HG03280 (cell line): ENCODE data around the gene MAP1B.
"Not testable (repeated sequence)": the region's sequence is repeated elsewhere in the genome, so short reads cannot be mapped to it uniquely, and the experiment has no call there.

Experiments
- ATAC-seq: cut with Tn5 transposase; IDR thresholded peaks from one replicate; pipeline ENCODE4 v1.9.1; 2021; ENCODE audit warnings: mild to moderate bottlenecking, moderate library complexity; ENCODE audit not compliant: unreplicated experiment

Gene MAP1B

GRCh38 chr5:72159501-72159911 is 52.2 kb downstream of the MAP1B start:
- no peak for ATAC-seq

GRCh38 chr5:72160329-72160728 is 53.1 kb downstream of the MAP1B start:
- ATAC-seq, result no peak

DNA sequence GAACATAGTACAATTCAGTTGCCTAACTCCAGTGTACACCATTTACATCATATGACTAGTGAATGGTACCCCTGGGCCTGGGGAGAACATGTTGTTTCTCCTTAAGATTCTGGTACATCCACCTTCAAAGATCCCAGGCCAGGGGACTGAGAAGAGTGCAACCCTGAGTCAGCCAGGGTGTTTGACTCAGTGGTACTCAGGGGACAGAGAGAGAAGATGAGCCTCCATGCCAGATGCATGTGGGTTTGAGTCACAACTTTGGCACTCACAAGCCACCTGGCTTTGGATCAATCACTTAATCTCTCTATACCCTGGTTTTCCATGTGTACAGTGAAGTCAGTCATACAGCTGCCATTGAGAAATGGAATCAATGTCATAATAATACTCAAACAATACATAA is 53.7 kb downstream of the MAP1B start:
- ATAC-seq, result no peak

- ATAC-seq, result no peak
Observed at GRCh38 chr5:72161951-72162350, 54.7 kb downstream of the MAP1B start.

- no peak for ATAC-seq
Observed at GRCh38 chr5:72163349-72163983, 56.2 kb downstream of the MAP1B start.

- ATAC-seq, result no peak
Observed at GRCh38 chr5:72166070-72166979, 59.0 kb downstream of the MAP1B start.

DNA sequence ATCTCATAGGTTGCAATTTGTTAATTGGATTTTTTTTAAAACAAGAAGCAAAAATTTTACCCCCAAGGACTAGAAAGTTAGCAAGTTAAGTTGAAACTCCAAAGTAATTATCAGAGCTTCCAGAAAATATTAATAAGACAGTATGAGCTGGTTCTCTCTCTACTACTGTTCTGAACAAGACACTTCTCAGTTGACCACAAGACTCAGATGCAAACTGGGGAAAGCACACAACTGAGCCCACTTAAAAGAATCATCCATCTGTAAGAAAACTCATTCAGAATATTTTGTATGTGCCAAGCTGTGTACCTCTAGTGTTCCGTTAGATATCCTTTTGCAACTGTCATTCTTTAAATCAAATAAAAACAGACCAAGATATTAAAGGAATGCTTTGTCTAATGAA is 60.0 kb downstream of the MAP1B start:
- no peak for ATAC-seq

DNA sequence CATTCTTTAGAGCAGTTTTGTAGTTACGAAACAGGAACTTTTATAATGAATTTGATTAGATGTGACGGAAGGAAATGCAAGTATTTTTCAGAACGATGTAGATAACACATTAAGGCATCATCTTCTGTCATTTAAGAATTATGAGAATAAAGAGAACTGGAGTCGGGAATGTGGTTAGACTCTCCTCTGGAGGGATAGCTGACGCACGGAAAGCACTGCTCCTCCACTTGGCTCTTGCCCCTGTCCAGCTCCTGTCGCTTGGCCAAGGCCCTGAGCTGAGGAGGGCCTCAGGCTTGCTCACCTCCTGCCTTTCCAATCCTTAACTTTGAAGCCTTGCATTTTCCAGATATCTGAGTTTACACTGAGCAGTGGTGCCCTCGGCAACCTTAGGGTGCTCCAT is 60.5 kb downstream of the MAP1B start:
- ATAC-seq, result no peak

DNA sequence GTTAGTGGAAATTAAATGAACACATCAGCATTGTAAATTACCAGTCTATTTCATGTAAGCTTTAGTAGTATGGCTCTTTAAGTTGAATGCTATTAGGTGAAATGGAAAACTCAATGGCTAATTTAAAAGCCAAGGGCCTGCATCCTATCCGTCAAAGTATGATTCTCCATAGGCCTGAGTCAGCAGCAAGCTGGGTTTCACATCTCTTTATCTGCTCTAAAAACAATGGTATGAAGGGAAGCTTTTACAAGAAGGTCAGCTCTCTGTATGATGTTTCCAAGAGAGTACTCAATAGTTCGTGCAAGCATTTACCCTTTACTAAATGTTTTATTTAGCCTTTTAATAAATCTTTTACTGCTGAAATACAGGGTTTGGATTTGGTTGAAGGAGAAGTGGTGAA is 62.8 kb downstream of the MAP1B start:
- no peak for ATAC-seq

DNA sequence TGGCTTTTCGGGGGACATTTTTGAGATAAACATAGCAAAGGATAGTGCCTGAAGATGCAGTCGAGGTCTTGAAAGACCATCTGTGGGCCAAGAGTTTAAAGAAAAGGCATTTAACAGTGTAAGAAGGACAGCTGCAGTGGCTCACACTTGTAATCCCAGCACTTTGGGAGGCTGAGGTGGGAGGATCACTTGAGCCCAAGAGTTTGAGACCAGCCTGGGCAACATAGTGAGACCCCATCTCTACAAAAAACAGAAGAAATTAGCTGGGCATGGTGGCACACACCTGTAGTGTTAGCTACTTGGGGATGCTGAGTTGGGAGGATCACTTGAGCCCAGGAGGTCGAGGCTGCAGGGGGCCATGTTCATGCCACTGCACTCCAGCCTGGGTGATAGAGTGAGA is 63.9 kb downstream of the MAP1B start:
- not testable (repeated sequence) for ATAC-seq

GRCh38 chr5:72171667-72172066 is 64.4 kb downstream of the MAP1B start:
- ATAC-seq, result no peak

DNA sequence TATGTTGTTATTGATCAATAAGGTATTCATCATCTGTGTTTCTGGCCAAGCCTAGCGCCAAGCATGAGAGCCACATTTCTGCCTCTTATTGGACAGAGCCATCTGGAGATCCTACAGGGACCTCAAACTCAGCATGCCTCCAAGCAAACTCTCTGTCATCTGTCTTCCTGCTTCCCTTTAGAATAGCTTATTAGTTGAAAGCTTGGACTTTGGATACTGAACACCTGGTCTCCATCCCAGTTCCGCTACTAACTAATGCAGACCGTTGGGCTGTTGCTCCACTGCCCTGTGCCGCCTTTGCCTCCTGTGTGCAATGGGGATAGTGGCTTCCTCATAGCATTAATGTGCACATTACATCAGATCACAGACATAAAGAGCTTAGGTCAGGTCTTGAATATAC is 65.5 kb downstream of the MAP1B start:
- no peak for ATAC-seq

DNA sequence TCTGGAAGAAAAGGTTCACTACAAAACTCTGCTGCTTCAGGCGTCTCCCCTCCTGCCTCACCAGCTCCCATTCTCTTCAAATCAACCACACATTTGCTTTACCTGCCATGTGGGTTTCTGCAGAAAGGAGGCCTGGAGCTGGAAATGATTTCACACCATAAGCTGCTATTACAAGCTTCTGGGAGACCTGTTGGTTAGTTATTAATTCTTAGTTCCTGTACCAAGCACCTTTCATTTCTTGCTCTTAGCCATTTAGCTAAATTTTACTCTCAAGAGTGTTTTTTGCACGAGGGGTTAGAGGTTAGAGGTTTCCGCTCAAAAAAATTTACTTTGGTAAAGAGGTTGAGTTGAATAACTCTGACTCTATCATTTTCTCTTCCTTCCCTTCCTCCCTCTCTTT is 70.3 kb downstream of the MAP1B start:
- no peak for ATAC-seq

DNA sequence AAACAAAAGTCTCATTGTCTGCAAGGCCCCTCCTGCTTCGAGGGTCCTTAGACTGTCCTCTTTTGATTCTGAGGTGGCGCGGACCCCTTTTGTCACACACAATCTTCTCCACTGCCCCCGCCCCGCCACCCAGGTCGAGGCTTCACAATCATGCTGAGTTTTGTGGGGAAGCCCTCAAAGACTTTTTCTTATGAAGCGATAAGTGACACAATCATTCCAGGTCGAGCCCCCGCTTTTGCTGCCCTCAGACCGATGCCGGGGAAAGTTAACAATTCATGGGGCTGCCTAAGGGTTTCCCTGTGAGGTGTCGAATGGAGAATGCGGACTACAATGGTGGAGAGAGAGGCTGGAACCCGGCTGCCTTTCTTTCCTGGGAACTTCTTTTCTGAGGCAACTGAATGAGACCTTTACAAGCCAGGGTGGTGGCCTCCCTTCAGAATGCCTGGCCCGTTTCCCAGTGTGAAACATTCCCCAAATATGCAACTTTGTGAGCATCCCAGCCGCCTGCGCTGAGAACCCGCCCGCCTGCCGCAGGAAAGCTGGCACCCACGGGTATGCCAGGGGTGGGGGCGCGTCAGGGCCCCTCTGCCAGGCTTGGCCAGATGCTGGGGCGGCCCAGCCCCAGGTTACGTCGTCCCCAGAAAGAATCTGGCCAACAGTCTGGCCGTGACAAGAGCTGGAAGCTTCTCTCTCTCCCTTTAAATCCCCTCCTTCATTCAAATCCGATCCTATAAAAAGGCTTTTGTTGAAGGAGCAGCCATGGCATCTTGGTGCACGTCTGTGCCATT is 71.9 kb downstream of the MAP1B start:
- ATAC-seq, result no peak

- no peak for ATAC-seq
Observed at GRCh38 chr5:72179816-72180440, 72.7 kb downstream of the MAP1B start.

DNA sequence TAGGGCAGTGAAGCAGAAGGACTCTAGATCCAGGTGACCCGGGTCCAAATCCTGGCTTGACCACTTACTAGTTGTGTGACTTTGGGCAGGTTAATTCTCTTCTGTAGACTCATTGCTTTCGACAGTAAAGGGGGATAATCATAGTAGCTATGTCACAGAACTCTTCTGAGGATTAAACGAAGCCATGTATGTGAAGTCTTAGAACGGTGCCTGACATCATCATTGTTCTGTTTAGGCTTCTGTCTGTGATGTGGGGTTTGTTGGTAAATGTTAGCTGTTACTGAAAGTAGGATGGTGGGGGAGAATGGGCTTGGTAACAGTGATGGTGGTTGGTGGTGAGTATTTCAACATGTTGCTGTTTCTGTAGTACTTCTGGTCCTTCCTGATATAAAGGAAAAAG is 73.7 kb downstream of the MAP1B start:
- no peak for ATAC-seq

DNA sequence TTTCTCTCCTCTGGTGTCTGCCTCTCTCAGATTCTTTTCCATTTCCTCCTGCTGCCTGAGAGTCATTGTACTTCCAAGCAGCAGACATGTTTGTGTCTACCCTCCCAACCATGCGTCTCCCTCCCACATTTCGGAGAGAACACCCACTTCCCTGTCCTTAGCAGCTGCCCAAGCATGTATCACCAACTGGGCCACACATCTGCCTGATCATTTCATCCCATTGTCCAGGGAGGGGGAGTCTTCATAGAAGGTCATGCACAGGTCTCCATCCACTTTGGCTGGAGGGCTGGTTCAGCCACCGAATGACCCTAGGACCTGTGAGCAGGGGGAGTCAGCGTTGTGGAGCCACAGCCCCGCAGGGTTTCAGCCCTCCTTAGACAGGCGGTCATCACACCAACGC is 75.4 kb downstream of the MAP1B start:
- no peak for ATAC-seq

DNA sequence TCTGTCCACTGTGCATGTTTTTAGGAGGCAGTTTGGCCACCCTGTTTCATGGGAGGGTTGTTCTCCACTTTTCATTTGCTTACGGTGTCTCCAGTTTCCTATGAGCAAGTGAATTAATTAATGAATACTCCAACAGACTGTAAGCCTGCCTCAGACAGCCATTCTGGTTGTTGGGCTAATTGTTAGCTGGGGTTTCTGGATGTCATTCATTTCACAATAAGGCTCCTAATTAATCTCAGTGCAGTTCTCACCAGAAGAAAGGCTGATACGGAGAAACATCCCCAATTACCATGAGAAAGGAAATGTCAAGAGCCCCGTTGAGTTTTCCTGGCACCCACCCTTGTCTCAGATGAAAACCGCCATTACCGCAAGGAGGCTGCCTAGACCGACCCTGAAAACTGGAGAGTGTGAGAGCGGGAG is 75.8 kb downstream of the MAP1B start:
- ATAC-seq, result no peak

DNA sequence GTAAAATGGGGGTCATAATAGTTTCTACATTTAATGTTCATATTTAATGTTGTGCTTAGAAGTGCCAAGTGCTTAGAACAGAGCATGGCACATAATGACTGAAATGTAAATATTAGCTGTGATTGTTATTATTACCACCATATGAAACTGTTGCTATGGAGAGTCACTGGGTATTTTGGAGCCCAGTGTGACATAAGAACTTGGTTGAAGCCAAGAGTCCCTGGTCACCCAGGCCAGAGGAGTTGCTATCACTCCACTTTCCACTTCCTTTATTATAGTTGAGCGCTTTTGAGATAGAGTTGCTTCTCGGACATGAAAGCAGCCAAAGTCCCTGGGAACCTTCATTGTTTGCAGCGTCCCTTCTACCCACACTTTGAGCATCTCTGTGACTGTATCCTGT is 77.1 kb downstream of the MAP1B start:
- ATAC-seq, result no peak

DNA sequence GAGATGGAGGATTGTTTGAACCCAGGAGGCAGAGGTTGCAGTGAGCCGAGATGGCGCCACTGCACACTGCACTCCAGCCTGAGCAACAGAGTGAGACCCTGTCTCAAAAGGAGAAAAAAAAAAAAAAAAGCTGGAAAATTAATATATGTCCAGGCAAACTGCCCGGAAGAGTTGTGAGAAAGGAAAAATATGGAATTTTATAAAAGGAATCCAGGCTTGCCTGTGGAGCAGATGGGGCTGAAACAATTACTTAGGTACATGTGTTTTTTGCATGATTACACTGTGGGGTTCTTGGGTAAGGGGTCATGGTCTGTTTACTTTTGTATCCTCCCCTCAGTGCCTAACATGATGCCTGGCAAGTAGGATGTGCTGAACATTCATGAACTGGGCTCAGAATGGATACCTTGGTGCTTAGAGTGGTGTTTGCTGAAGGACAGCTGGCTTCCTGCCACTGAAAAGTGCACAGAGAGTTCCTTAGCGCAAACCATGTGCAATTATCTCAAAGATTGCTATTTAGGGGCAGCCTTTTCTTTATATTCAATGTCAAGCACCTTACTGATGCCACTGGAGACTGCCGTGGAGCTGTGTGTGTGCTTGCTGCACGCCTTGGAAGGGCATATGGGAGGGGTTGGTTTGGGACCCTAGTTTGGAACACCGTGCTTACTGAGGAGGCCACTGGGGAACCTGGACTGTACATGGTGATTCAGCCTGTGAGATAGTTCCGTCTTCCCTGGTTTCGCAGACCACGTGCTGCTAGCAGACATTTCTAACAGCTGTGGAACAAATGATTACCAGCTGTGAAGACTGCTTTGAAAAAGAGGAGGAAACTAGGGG is 78.4 kb downstream of the MAP1B start:
- ATAC-seq, result no peak
